HG03460 (cell line): Measurements from ENCODE around the gene ADGRV1.

ENCODE experiments used
- ATAC-seq: cut with Tn5 transposase; IDR thresholded peaks from one replicate; pipeline ENCODE4 v1.9.1; 2021; ENCODE audit not compliant: unreplicated experiment

The ADGRV1 gene

GRCh38 chr5:90861843-90862586 is 303.4 kb downstream of the ADGRV1 start:
- ATAC-seq, result no peak

GRCh38 chr5:90865180-90865579 is 306.6 kb downstream of the ADGRV1 start:
- no peak for ATAC-seq

GRCh38 chr5:90866333-90866732 is 307.7 kb downstream of the ADGRV1 start:
- no peak for ATAC-seq

GRCh38 chr5:90866915-90867731 is 308.5 kb downstream of the ADGRV1 start:
- no peak for ATAC-seq

GRCh38 chr5:90868799-90869198 is 310.2 kb downstream of the ADGRV1 start:
- no peak for ATAC-seq

- ATAC-seq, result no peak
Measured at GRCh38 chr5:90871391-90871991, 312.9 kb downstream of the ADGRV1 start.

GRCh38 chr5:90873033-90873517 is 314.5 kb downstream of the ADGRV1 start:
- ATAC-seq, result no peak

- no peak for ATAC-seq
Measured at GRCh38 chr5:90874066-90874465, 315.5 kb downstream of the ADGRV1 start.

GRCh38 chr5:90875456-90875855 is 316.9 kb downstream of the ADGRV1 start:
- no peak for ATAC-seq

GRCh38 chr5:90876366-90876765 is 317.8 kb downstream of the ADGRV1 start:
- no peak for ATAC-seq

GRCh38 chr5:90877049-90877448 is 318.5 kb downstream of the ADGRV1 start:
- no peak for ATAC-seq

- ATAC-seq, result no peak
Measured at GRCh38 chr5:90878081-90878480, 319.5 kb downstream of the ADGRV1 start.

- ATAC-seq, result no peak
Measured at GRCh38 chr5:90878549-90879196, 320.1 kb downstream of the ADGRV1 start.

GRCh38 chr5:90881626-90882150 is 323.1 kb downstream of the ADGRV1 start:
- ATAC-seq, result no peak

GRCh38 chr5:90882448-90882847 is 323.9 kb downstream of the ADGRV1 start:
- ATAC-seq, result no peak

- no peak for ATAC-seq
Measured at GRCh38 chr5:90885180-90885868, 326.7 kb downstream of the ADGRV1 start.

GRCh38 chr5:90886381-90886780 is 327.8 kb downstream of the ADGRV1 start:
- no peak for ATAC-seq

GRCh38 chr5:90888511-90889324 is 330.1 kb downstream of the ADGRV1 start:
- no peak for ATAC-seq

GRCh38 chr5:90889325-90889600 is 330.7 kb downstream of the ADGRV1 start:
- no peak for ATAC-seq

- ATAC-seq, result no peak
Measured at GRCh38 chr5:90890180-90890579, 331.6 kb downstream of the ADGRV1 start.
